B cell (primary cell): ENCODE measurements around the gene TMEM134. TPM values are rescaled to one million over a fixed set of nuclear protein-coding genes. Genes with fewer than 3 reads are reported as not detected.

ENCODE experiments used
- ATAC-seq: fragments of 200-7000 bp; cut with Tn5 transposase; one replicate; pipeline ENCODE4 v1.10.0; 2021; ENCODE audit warnings: low read depth, mild to moderate bottlenecking, moderate number of reproducible peaks, moderate library complexity
- CTCF ChIA-PET: fragments of 350-600 bp; sonication (Branson Sonifier 250); formaldehyde crosslinking; loops from one replicate; lab custom pipeline; 2021; ENCODE audit warnings: antibody characterized with exemption, inconsistent platforms; lab: Charles Lee
- POLR2A ChIA-PET: fragments of 350-600 bp; sonication (Branson Sonifier 250); formaldehyde crosslinking; loops from one replicate; lab custom pipeline; 2021; ENCODE audit warnings: antibody characterized with exemption; lab: Charles Lee
- DNase-seq: peaks from one replicate; pipeline ENCODE4 v3.0.0; 2013
- H2AFZ ChIP-seq: 2 replicates; pipeline ENCODE4 v1.6.1; 2012; ENCODE audit warnings: mild to moderate bottlenecking, low read depth, low read length; ENCODE audit not compliant: insufficient read depth, poor library complexity, severe bottlenecking
- H3K27ac ChIP-seq, 2 donors: 1 replicate in 1 of 2; 2 replicates in 1 of 2; pipeline ENCODE4 v1.5.1; 2012 to 2013; ENCODE audit warnings: low read length in 2 of 2, mild to moderate bottlenecking in 2 of 2, moderate library complexity in 1 of 2
- H3K27me3 ChIP-seq, 4 experiments: fragments of 200-600 bp in 1 of 4; sonication (generic) in 1 of 4; replicated peaks in 1 of 4; 1 replicate in 2 of 4; 2 replicates in 2 of 4; pipeline versions ENCODE4 v1.6.1 to v1.7.0; 2013 to 2016; ENCODE audit warnings: low read length in 3 of 4, mild to moderate bottlenecking in 2 of 4, mixed read lengths in 1 of 4, moderate library complexity in 1 of 4; ENCODE audit not compliant: insufficient read depth in 4 of 4, control insufficient read depth in 3 of 4; ENCODE audit errors: control extremely low read depth in 1 of 4
- H3K36me3 ChIP-seq, 2 experiments: replicated peaks in 1 of 2; 1 replicate in 1 of 2; 2 replicates in 1 of 2; pipeline versions ENCODE4 v1.6.1 to v1.7.1; 2013; ENCODE audit warnings: low read length in 1 of 2; ENCODE audit not compliant: insufficient read depth in 2 of 2, control insufficient read depth in 1 of 2; ENCODE audit errors: control extremely low read depth in 1 of 2, extremely low read depth in 1 of 2
- H3K4me1 ChIP-seq, 2 donors: fragments of 200-600 bp in 1 of 2; sonication (generic) in 1 of 2; 1 replicate in 1 of 2; 2 replicates in 1 of 2; pipeline versions ENCODE4 v1.5.1 to v1.6.1; 2013 to 2017; ENCODE audit warnings: low read length in 2 of 2; ENCODE audit not compliant: control insufficient read depth in 2 of 2, insufficient read depth in 2 of 2
- H3K4me2 ChIP-seq: replicated peaks from 2 replicates; pipeline ENCODE3; 2012; ENCODE audit warnings: mild to moderate bottlenecking, low read depth, low read length; ENCODE audit not compliant: poor library complexity, severe bottlenecking
- H3K4me3 ChIP-seq, 5 experiments: fragments of 200-600 bp in 1 of 5; sonication (generic) in 1 of 5; 1 replicate in 3 of 5; 2 replicates in 2 of 5; pipeline versions ENCODE4 v1.5.1 to v1.7.0; 2011 to 2016; ENCODE audit warnings: low read length in 4 of 5, mild to moderate bottlenecking in 4 of 5, low read depth in 2 of 5, control low read depth in 1 of 5, moderate library complexity in 1 of 5; ENCODE audit not compliant: insufficient read depth in 1 of 5; ENCODE audit errors: control extremely low read depth in 1 of 5, extremely low read depth in 1 of 5
- H3K79me2 ChIP-seq: fragments of 200-600 bp; sonication (generic); one replicate; pipeline ENCODE4 v1.6.0; 2016; ENCODE audit warnings: low read length; ENCODE audit not compliant: control insufficient read depth, insufficient read depth
- H3K9ac ChIP-seq: fragments of 200-600 bp; sonication (generic); 2 replicates; pipeline ENCODE4 v1.6.1; 2017; ENCODE audit warnings: mild to moderate bottlenecking, low read length, moderate library complexity
- H3K9me3 ChIP-seq, 3 donors: one replicate each; pipeline versions ENCODE4 v1.6.1 to v1.7.1; 2013; ENCODE audit warnings: low read length in 2 of 3; ENCODE audit not compliant: control insufficient read depth in 2 of 3, insufficient read depth in 1 of 3; ENCODE audit errors: control extremely low read depth in 1 of 3
- H4K20me1 ChIP-seq: 2 replicates; pipeline ENCODE4 v1.6.0; 2012; ENCODE audit warnings: mild to moderate bottlenecking, low read length; ENCODE audit not compliant: insufficient read depth, control insufficient read depth, poor library complexity, severe bottlenecking
- H3K27ac Mint-ChIP-seq: one replicate; pipeline ENCODE4 v1.8.0; 2021; ENCODE audit warnings: mixed read lengths
- H3K27me3 Mint-ChIP-seq: one replicate; pipeline ENCODE4 v1.8.0; 2021; ENCODE audit warnings: mixed read lengths
- H3K4me1 Mint-ChIP-seq: one replicate; pipeline ENCODE4 v1.8.0; 2021; ENCODE audit warnings: mixed read lengths
- H3K4me3 Mint-ChIP-seq: one replicate; pipeline ENCODE4 v1.8.0; 2021; ENCODE audit warnings: mixed read lengths
- H3K9me3 Mint-ChIP-seq: one replicate; pipeline ENCODE4 v1.8.0; 2022; ENCODE audit warnings: mixed read lengths; ENCODE audit not compliant: insufficient read depth
- CTCF ChIP-seq: fragments of 200-600 bp; IDR thresholded peaks from one replicate; pipeline ENCODE4 v1.8.0; 2022; ENCODE audit warnings: antibody characterized with exemption, mild to moderate bottlenecking
- EZH2 ChIP-seq: IDR thresholded peaks from 2 replicates; pipeline ENCODE4 v1.6.1; 2012; ENCODE audit warnings: borderline replicate concordance, low read depth, mild to moderate bottlenecking, moderate library complexity, low read length; ENCODE audit not compliant: insufficient read depth, poor library complexity, severe bottlenecking
- WGBS: methylation state at CpG from one replicate; pipeline ENCODE4 v1.1.5; 2013; ENCODE audit warnings: missing lambda C conversion rate; ENCODE audit not compliant: insufficient coverage; 5-methylcytosine and 5-hydroxymethylcytosine counted together
- intact Hi-C: fragments of 100-400 bp; cut with micrococcal nuclease; formaldehyde crosslinking; loops from one replicate; pipeline ENCODE4 v1.10.0; 2022
- polyA plus RNA-seq: library from polyadenylated mRNA; depleted of rRNA; stranded (reverse); fragments of >200 nt; gene quantifications from 2 replicates; pipeline ENCODE4 v1.2.3, GENCODE V29; 2012
- total RNA-seq, 2 donors: library from RNA; stranded (reverse); fragments of 120-200 nt in 1 of 2; gene quantifications; 1 replicate in 1 of 2; 2 replicates in 1 of 2; pipeline versions ENCODE4 v1.2.3 to v1.2.4, GENCODE V29; 2013 to 2022

TMEM134 gene
- total and polyA plus RNA-seq, 2 donors (not counting 1 experiment from before 2014, with no cell fraction given), result 167 to 197 TPM

DNA sequence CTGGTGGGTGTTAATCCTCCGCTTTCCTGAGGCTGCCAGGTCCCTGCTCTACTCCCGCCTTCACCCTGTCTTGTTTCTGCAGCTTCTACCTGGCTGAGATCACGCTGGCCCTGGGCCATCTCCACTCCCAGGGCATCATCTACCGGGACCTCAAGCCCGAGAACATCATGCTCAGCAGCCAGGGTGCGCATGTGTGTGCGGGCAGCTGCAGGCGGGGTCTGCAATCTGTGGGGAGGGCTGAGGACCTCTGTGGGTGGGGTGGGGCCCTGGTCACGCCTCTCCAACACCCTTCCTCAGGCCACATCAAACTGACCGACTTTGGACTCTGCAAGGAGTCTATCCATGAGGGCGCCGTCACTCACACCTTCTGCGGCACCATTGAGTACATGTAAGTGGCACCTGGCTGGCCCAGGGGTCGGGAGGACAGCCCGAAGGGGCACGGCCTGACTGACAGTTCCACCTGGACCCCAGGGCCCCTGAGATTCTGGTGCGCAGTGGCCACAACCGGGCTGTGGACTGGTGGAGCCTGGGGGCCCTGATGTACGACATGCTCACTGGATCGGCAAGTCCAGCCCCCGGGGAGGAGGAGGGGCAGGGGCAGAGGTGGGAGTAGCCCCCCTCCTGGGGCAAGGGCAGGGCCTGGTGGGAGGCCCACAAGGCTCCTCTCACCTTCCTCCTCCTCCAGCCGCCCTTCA lies 36.2 kb downstream of the TMEM134 start:
- CTCF ChIA-PET, result interaction anchor here (1.3 to 4.4 kb wide), 3 partner anchors 14 to 35 kb away, joined by 3 to 17 read pairs (median 6); partner anchors contain the start of gene PPP1CA

More for the DNA sequence above, 36.2 kb downstream of the TMEM134 start:
- H3K9ac ChIP-seq, result no peak overlapping the region
- WGBS, result 85% methylated on average over 16 of the region's 22 CpGs
- H3K27ac Mint-ChIP-seq, result peak overlapping the region; percentile 83
- H2AFZ ChIP-seq, result no peak overlapping the region
- peaks cover 89% of the 10 kb centered on the region for H4K20me1 ChIP-seq
- intact Hi-C loops, result no loop called here
- no peak for TF ChIP-seq EZH2
- no peak for TF ChIP-seq CTCF
- peak overlapping the region; percentile 32 for H3K4me2 ChIP-seq
- no peak overlapping the region for H3K4me3 Mint-ChIP-seq
- H3K4me1 ChIP-seq, result peaks cover 38 to 74% of the 10 kb centered on the region in 2 donors
- no peaks in the 10 kb centered on the region for H3K27me3 ChIP-seq
- peaks cover 87% of the 10 kb centered on the region for H3K79me2 ChIP-seq
- H3K9me3 Mint-ChIP-seq, result no peaks in the 10 kb centered on the region
- peaks cover 0 to 56% of the 10 kb centered on the region in 2 experiments for H3K36me3 ChIP-seq
- DNase-seq (no peak), ATAC-seq (no peak)
- POLR2A ChIA-PET, result interaction anchor here (0.7 to 9.5 kb wide), 10 partner anchors 8 to 80 kb away, joined by 3 to 215 read pairs (median 30); partner anchors contain the start of genes AIP, PITPNM1, POLD4 and PPP1CA
- peaks cover 0 to 3% (median 0%) of the 10 kb centered on the region in 3 donors for H3K9me3 ChIP-seq
- H3K27me3 Mint-ChIP-seq, result no peaks in the 10 kb centered on the region
- no peak overlapping the region for H3K4me3 ChIP-seq
- H3K4me1 Mint-ChIP-seq, result peaks cover 74% of the 10 kb centered on the region
- peak overlapping the region in 1 of 2 donors; percentile 29 for H3K27ac ChIP-seq
